GM12872 (cell line): ENCODE measurements around the gene TAS2R19.

Experiments
- CTCF ChIP-seq: IDR thresholded peaks from 3 replicates; pipeline ENCODE4 v1.5.1; 2011; ENCODE audit warnings: low read depth, mild to moderate bottlenecking, low read length, moderate library complexity; ENCODE audit not compliant: insufficient read depth

TAS2R19 gene

DNA sequence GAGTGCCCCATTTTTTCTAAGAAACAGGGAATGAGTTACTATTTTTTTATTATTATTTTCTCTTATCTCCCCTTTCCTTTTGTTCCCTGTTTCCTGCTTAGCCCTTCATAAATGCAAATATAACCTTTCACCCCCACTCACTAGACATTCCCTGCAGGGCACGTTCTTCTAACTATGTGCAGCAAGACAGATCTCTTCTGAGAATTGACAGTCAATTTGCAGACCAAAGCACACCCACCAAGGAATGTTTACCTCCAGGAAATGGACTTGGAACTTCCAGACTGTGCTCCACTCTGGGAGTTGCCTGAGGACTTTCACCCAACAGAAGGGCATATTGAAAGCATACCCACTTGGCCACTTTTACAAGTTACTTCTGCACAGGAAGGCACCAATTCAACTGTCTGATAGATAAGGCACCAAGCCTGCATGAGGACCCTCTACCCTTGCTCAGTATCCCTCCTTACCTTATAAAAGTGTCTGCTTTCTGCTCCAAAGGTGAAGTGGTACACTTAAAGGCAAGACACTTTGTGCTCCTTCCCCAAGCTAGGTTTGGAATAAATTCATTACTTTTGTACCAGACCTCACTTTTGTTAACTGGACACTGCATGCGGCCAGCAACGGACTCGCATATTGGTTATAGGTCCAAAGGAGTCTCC, 6.5 kb downstream of the TAS2R19 start:
- no peak for TF ChIP-seq CTCF

DNA sequence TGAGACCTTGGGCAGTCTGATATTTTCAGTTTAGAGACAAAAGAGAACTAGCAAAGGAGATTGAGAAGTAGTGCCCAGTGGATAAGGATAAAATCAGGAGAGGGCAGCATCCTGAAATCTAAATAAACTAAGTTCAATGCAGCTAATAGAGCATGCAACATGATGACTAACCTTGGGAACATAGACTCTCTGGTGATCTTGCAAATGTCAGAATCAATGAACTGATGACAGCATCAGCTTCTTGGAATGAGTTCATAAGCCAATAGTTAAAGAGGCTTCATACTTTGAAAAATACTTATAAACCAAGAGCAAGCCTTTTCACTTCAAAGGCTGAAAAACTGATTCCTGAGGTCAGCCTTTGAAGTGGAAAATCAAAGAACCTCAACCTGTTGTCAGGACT, 8.2 kb downstream of the TAS2R19 start:
- no peak for TF ChIP-seq CTCF

DNA sequence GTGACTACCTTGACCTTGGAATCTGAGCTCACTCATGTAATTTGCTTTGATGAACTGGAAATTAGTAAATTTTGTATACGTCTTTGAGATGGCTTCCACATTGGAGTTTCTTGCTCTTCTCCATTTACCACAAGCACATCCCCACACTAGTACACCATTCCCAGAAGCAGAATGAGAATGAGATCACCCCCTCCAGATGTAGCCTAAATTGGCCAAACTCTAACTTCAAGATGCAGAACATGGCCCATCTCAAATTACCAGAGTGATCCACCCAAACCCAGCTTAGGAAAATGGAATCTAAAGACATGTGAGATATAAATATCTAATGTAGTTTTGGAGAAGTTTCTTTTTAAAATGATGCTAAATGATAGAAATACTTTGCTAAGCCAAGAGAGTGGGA, 14.8 kb downstream of the TAS2R19 start:
- no peak for TF ChIP-seq CTCF

- no peak for TF ChIP-seq CTCF
These were observed 24.2 kb downstream of the TAS2R19 start, which contains the start of gene TAS2R20 for GRCh38 chr12:10998204-10998603. TSS of gene TAS2R20 (minus strand) at chr12:10998304. CDS start at chr12:10997875, 429 bp downstream.

DNA sequence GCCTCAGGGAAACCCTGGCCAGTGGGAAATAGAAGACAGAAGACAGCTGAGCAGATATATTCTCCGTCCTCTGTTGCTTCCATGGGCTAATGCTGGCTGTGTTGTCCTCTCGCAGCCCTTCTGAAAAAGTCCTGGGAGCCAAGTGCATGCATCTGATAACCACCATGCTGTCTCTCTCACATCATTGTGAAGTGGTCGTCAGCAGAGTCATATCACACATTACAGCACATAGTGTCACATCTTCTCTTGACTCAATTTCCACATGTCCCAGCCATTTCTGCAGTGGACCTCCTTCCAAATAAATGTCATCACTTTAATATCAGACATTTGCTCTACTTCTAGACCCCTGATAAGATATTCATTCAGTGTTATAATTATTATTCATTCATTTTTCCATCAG, 28.1 kb downstream of the TAS2R19 start:
- no peak for TF ChIP-seq CTCF

DNA sequence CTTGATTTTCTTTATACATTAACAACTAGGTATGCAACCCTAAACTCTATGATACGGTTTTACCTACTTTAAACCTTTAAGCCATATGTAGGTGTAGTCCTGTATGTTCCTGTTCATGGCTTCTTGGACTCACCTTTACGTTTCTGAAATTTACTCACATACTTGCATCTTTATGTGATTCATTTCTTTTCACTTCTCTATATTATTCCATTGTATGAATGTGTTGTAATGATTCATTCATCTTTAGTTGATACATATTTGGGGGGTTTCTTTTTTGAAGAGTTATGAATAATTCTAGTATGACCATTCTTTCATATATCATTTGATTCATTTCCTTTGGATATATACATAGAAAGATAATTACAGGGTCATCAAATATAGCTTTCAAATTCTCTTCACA, 33.3 kb downstream of the TAS2R19 start:
- no peak for TF ChIP-seq CTCF

DNA sequence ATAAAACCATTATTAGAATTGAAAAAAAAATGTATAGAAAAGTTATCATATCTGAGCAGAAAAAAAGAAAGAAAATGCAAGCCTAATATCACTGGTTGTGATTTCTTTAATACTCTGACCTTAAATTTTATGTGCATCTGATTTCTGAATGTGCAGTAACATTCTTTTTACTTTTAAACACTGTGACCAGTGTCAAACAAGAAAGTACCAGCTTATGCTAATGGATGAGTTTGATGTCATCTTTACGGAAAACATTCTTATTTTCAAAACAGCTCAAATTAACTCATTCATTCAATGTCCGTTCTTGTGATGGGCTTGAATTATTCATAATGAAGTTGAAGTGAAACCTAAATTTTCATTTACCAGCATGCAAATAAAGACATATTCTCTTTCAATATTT, 35.6 kb downstream of the TAS2R19 start, which contains the start of gene TAS2R50:
TAS2R50 (minus strand) TSS at position 101 of the 400 bp plus-strand sequence; CDS start at position 49, 52 bp downstream.
- TF ChIP-seq CTCF, result no peak
